PFSK-1 (cell line): ENCODE data around the gene MTA2.

Source experiments
- FOXP2 ChIP-seq: optimal IDR thresholded peaks from 2 replicates; pipeline ENCODE3; 2011; ENCODE audit warnings: borderline replicate concordance, control low read depth, inconsistent platforms; ENCODE audit not compliant: insufficient read depth; ENCODE audit errors: extremely low read length, extremely low read depth
- POLR2AphosphoS5 ChIP-seq: IDR thresholded peaks from 2 replicates; pipeline ENCODE4 v1.6.1; 2012; ENCODE audit warnings: low read depth, mild to moderate bottlenecking, control low read depth, low read length, moderate library complexity
- REST ChIP-seq, 2 experiments: IDR thresholded peaks; 2 replicates each; pipeline versions ENCODE4 v1.6.1 to v1.8.0; 2011 to 2012; ENCODE audit warnings: low read depth in 2 of 2, low read length in 2 of 2, control low read depth in 1 of 2, inconsistent platforms in 1 of 2, mild to moderate bottlenecking in 1 of 2, moderate library complexity in 1 of 2; ENCODE audit not compliant: insufficient read depth in 1 of 2
- SIN3A ChIP-seq: IDR thresholded peaks from 2 replicates; pipeline ENCODE4 v1.6.1; 2012; ENCODE audit warnings: mild to moderate bottlenecking, low read length, moderate library complexity, borderline replicate concordance; ENCODE audit not compliant: insufficient read depth
- TAF1 ChIP-seq: IDR thresholded peaks from 2 replicates; pipeline ENCODE4 v1.6.1; 2012; ENCODE audit warnings: low read length, control low read depth, borderline replicate concordance; ENCODE audit not compliant: insufficient read depth

MTA2 gene

GRCh38 chr11:62544581-62545436 lies 56.9 kb downstream of the MTA2 start:
- TF ChIP-seq REST (IDR thresholded peaks at IDR 0.05; ENCODE audit: insufficient read depth in 1 of 2, low read depth in 2 of 2, low read length in 2 of 2) (no peak), SIN3A (no peak), POLR2AphosphoS5 (no peak), TAF1 (no peak), FOXP2 (no peak)

GRCh38 chr11:62543680-62544444 lies 57.8 kb downstream of the MTA2 start:
- no peak for TF ChIP-seq FOXP2
- no peak for TF ChIP-seq TAF1
- TF ChIP-seq POLR2AphosphoS5, result no peak
- no peak for TF ChIP-seq SIN3A
- no peak for TF ChIP-seq REST (IDR thresholded peaks at IDR 0.05; ENCODE audit: insufficient read depth in 1 of 2, low read depth in 2 of 2, low read length in 2 of 2)
